H1 (cell line): ENCODE data around the gene USP3. TPM values are rescaled to one million over a fixed set of nuclear protein-coding genes. Genes with fewer than 3 reads are reported as not detected.

Experiments
- CTCF ChIA-PET: fragments of 300-600 bp; sonication (Branson Sonifier 250); formaldehyde crosslinking; loops from one replicate; lab custom pipeline; 2021; ENCODE audit not compliant: partially characterized antibody; lab: Charles Lee
- POLR2A ChIA-PET: fragments of 300-600 bp; sonication (Branson Sonifier 250); formaldehyde crosslinking; loops from one replicate; lab custom pipeline; 2021; ENCODE audit warnings: inconsistent platforms; ENCODE audit not compliant: partially characterized antibody; lab: Charles Lee
- DNase-seq, 2 experiments: peaks; one replicate each; pipeline versions ENCODE4 v3.0.0 to v3.0.0-alpha.2; 2010 to 2022; ENCODE audit warnings: low spot score in 2 of 2, low read depth in 1 of 2, mixed read lengths in 1 of 2
- FAIRE-seq: peaks from 2 replicates; lab custom pipeline; 2011; peaks lifted over from hg19 to GRCh38; lab: Jason Lieb, UNC
- H2AFZ ChIP-seq: 2 replicates; pipeline ENCODE4 v1.8.1; 2012; ENCODE audit warnings: low read length, inconsistent platforms
- H2AK5ac ChIP-seq: 2 replicates; pipeline ENCODE4 v1.6.1; 2013; ENCODE audit warnings: low read depth, low read length
- H2BK120ac ChIP-seq: replicated peaks from 2 replicates; pipeline ENCODE3; 2013; ENCODE audit warnings: low read depth, low read length, inconsistent platforms
- H2BK12ac ChIP-seq: 2 replicates; pipeline ENCODE4 v1.6.1; 2013; ENCODE audit warnings: low read depth, low read length
- H2BK15ac ChIP-seq: 2 replicates; pipeline ENCODE4 v1.6.1; 2013; ENCODE audit warnings: low read length
- H2BK20ac ChIP-seq: 2 replicates; pipeline ENCODE4 v1.6.1; 2013; ENCODE audit warnings: low read length
- H2BK5ac ChIP-seq: 2 replicates; pipeline ENCODE4 v1.6.1; 2013; ENCODE audit warnings: low read depth, low read length
- H3K14ac ChIP-seq: 2 replicates; pipeline ENCODE4 v1.6.1; 2013; ENCODE audit warnings: inconsistent platforms; ENCODE audit not compliant: insufficient read length
- H3K18ac ChIP-seq: 2 replicates; pipeline ENCODE4 v1.6.1; 2013; ENCODE audit warnings: low read length; ENCODE audit errors: extremely low read depth
- H3K23ac ChIP-seq: 2 replicates; pipeline ENCODE4 v1.6.1; 2013; ENCODE audit warnings: inconsistent platforms; ENCODE audit not compliant: insufficient read length
- H3K23me2 ChIP-seq: 2 replicates; pipeline ENCODE4 v1.6.1; 2013; ENCODE audit warnings: low read depth, low read length
- H3K27ac ChIP-seq: 2 replicates; pipeline ENCODE4 v1.6.1; 2011; ENCODE audit warnings: low read depth, low read length, inconsistent platforms
- H3K27me3 ChIP-seq, 4 experiments: replicated peaks in 1 of 4; 1 replicate in 1 of 4; 2 replicates in 3 of 4; pipeline versions ENCODE4 v1.6.1 to v1.8.1; 2011 to 2013; ENCODE audit warnings: low read length in 3 of 4, mild to moderate bottlenecking in 3 of 4, inconsistent platforms in 2 of 4, mixed read lengths in 2 of 4, moderate library complexity in 1 of 4; ENCODE audit not compliant: control insufficient read depth in 3 of 4, insufficient read depth in 3 of 4; ENCODE audit errors: extremely low read depth in 1 of 4
- H3K36me3 ChIP-seq, 4 experiments: 2 replicates each; pipeline versions ENCODE4 v1.6.1 to v1.8.1; 2011 to 2013; ENCODE audit warnings: mild to moderate bottlenecking in 4 of 4, low read length in 3 of 4, moderate library complexity in 2 of 4, control low read depth in 1 of 4, inconsistent platforms in 1 of 4; ENCODE audit not compliant: insufficient read depth in 4 of 4, control insufficient read depth in 2 of 4
- H3K4ac ChIP-seq: replicated peaks from 2 replicates; pipeline ENCODE3; 2013; ENCODE audit warnings: low read length, low read depth, mixed read lengths, inconsistent platforms; ENCODE audit not compliant: insufficient read length
- H3K4me1 ChIP-seq, 4 experiments: replicated peaks in 1 of 4; 1 replicate in 1 of 4; 2 replicates in 3 of 4; pipeline versions ENCODE4 v1.6.1 to v1.8.1; 2011 to 2013; ENCODE audit warnings: low read length in 3 of 4, inconsistent platforms in 2 of 4, mixed read lengths in 1 of 4; ENCODE audit not compliant: insufficient read depth in 4 of 4, control insufficient read depth in 3 of 4
- H3K4me2 ChIP-seq, 2 experiments: 2 replicates each; pipeline versions ENCODE4 v1.6.1 to v1.8.1; 2011 to 2013; ENCODE audit warnings: low read depth in 2 of 2, low read length in 2 of 2, control low read depth in 1 of 2, inconsistent platforms in 1 of 2, mild to moderate bottlenecking in 1 of 2; ENCODE audit not compliant: insufficient read depth in 1 of 2
- H3K4me3 ChIP-seq, 4 experiments: fragments of 200-600, 300-600 bp in 1 of 4; sonication (generic), shearing (Covaris generic), sonication (Bioruptor Twin) in 1 of 4; 2 replicates each; pipeline versions ENCODE4 v1.5.1 to v1.8.1; 2011 to 2016; ENCODE audit warnings: low read length in 4 of 4, low read depth in 3 of 4, control low read depth in 2 of 4, inconsistent platforms in 2 of 4, mild to moderate bottlenecking in 2 of 4, mixed read lengths in 1 of 4, moderate library complexity in 1 of 4; ENCODE audit not compliant: insufficient read depth in 2 of 4; ENCODE audit errors: extremely low read depth in 1 of 4
- H3K56ac ChIP-seq: replicated peaks from 2 replicates; pipeline ENCODE3; 2013; ENCODE audit warnings: low read depth, mild to moderate bottlenecking, mixed read lengths, low read length, inconsistent platforms; ENCODE audit not compliant: insufficient read length
- H3K79me1 ChIP-seq: 2 replicates; pipeline ENCODE4 v1.6.1; 2013; ENCODE audit warnings: low read depth, low read length, control low read depth
- H3K79me2 ChIP-seq, 2 experiments: 2 replicates each; pipeline versions ENCODE4 v1.6.1 to v1.8.1; 2012 to 2013; ENCODE audit warnings: low read length in 2 of 2, mild to moderate bottlenecking in 2 of 2, inconsistent platforms in 1 of 2; ENCODE audit not compliant: insufficient read depth in 2 of 2, control insufficient read depth in 1 of 2
- H3K9ac ChIP-seq, 4 experiments: replicated peaks in 1 of 4; 1 replicate in 1 of 4; 2 replicates in 3 of 4; pipeline versions ENCODE4 v1.6.1 to v1.8.1; 2011 to 2013; ENCODE audit warnings: low read depth in 3 of 4, low read length in 3 of 4, control low read depth in 2 of 4, mild to moderate bottlenecking in 2 of 4, moderate library complexity in 2 of 4, inconsistent platforms in 1 of 4; ENCODE audit errors: extremely low read depth in 1 of 4
- H3K9me3 ChIP-seq, 2 experiments: 2 replicates each; pipeline versions ENCODE4 v1.6.1 to v1.8.1; 2012 to 2013; ENCODE audit warnings: mild to moderate bottlenecking in 2 of 2, moderate library complexity in 2 of 2, control low read depth in 1 of 2, inconsistent platforms in 1 of 2, low read depth in 1 of 2, low read length in 1 of 2, mixed read lengths in 1 of 2; ENCODE audit not compliant: insufficient read depth in 2 of 2
- H4K20me1 ChIP-seq, 2 experiments: replicated peaks in 1 of 2; 2 replicates each; pipeline versions ENCODE3 to v1.8.1; 2011 to 2013; ENCODE audit warnings: inconsistent platforms in 2 of 2, low read length in 2 of 2, mild to moderate bottlenecking in 1 of 2; ENCODE audit not compliant: insufficient read depth in 2 of 2, control insufficient read depth in 1 of 2
- H4K5ac ChIP-seq: 2 replicates; pipeline ENCODE4 v1.6.1; 2013; ENCODE audit warnings: low read length, low read depth, mixed read lengths, inconsistent platforms; ENCODE audit not compliant: insufficient read length
- H4K8ac ChIP-seq: 2 replicates; pipeline ENCODE4 v1.8.0; 2013; ENCODE audit warnings: mild to moderate bottlenecking, moderate library complexity, low read length, inconsistent platforms; ENCODE audit not compliant: insufficient read depth; ENCODE audit errors: extremely low read depth
- H4K91ac ChIP-seq: replicated peaks from 2 replicates; pipeline ENCODE3; 2013; ENCODE audit warnings: low read length, mixed read lengths, inconsistent platforms; ENCODE audit not compliant: insufficient read length
- ATF2 ChIP-seq: IDR thresholded peaks from 2 replicates; pipeline ENCODE4 v1.6.1; 2012; ENCODE audit warnings: low read length, inconsistent platforms
- BCL11A ChIP-seq, 2 experiments: IDR thresholded peaks; one replicate each; pipeline ENCODE4 v1.6.1; 2011; ENCODE audit warnings: low read depth in 2 of 2, low read length in 2 of 2, mild to moderate bottlenecking in 2 of 2
- CBX5 ChIP-seq: fragments of 300-800, 300-1000 bp; sonication (generic); IDR thresholded peaks from 2 replicates; pipeline ENCODE4 v1.7.1; 2016; ENCODE audit warnings: antibody characterized with exemption, low read length, low read depth
- EZH2 ChIP-seq: fragments of 200-600 bp; sonication (generic); IDR thresholded peaks from 2 replicates; pipeline ENCODE4 v1.7.1; 2012; ENCODE audit warnings: low read depth, mild to moderate bottlenecking, moderate library complexity, low read length, inconsistent platforms; ENCODE audit not compliant: severe bottlenecking
- JUN ChIP-seq: IDR thresholded peaks from 2 replicates; pipeline ENCODE4 v1.6.1; 2011; ENCODE audit warnings: low read depth, mild to moderate bottlenecking, improper control_type of control experiment, low read length
- MAFK ChIP-seq: IDR thresholded peaks from 2 replicates; pipeline ENCODE4 v1.6.1; 2012; ENCODE audit warnings: low read depth, mild to moderate bottlenecking, improper control_type of control experiment, low read length
- NANOG ChIP-seq: IDR thresholded peaks from 2 replicates; pipeline ENCODE4 v1.6.1; 2011; ENCODE audit warnings: low read length, low read depth, mild to moderate bottlenecking, inconsistent platforms; ENCODE audit not compliant: insufficient read depth, poor library complexity, severe bottlenecking
- PHF8 ChIP-seq: fragments of 200-600 bp; sonication (generic); conservative IDR thresholded peaks from 2 replicates; pipeline ENCODE4 v1.7.1; 2012; ENCODE audit warnings: low read depth, mild to moderate bottlenecking, inconsistent platforms, low read length, moderate library complexity
- SIX5 ChIP-seq: IDR thresholded peaks from 2 replicates; pipeline ENCODE4 v1.6.1; 2011; ENCODE audit warnings: mild to moderate bottlenecking, low read depth, low read length
- SP4 ChIP-seq: IDR thresholded peaks from 2 replicates; pipeline ENCODE4 v1.6.1; 2012; ENCODE audit warnings: low read length, inconsistent platforms
- TAF1 ChIP-seq: IDR thresholded peaks from 2 replicates; pipeline ENCODE4 v1.6.1; 2011; ENCODE audit warnings: mild to moderate bottlenecking, low read depth, low read length
- USF2 ChIP-seq: IDR thresholded peaks from 2 replicates; pipeline ENCODE4 v1.6.1; 2011; ENCODE audit warnings: low read length, improper control_type of control experiment
- WGBS, 2 experiments: shearing (Covaris generic) in 1 of 2; methylation state at CpG; one replicate each; pipeline versions ENCODE4 v1.1.6 to v1.1.7; 2013 to 2015; ENCODE audit warnings: low lambda C conversion rate in 2 of 2, mixed read lengths in 2 of 2, inconsistent platforms in 1 of 2, low coverage in 1 of 2, missing lambda C conversion rate in 1 of 2; ENCODE audit not compliant: insufficient replicate concordance in 2 of 2, insufficient coverage in 1 of 2, insufficient read length in 1 of 2; ENCODE audit errors: extremely low coverage in 1 of 2, missing lambda C conversion rate in 1 of 2; 5-methylcytosine and 5-hydroxymethylcytosine counted together
- polyA plus RNA-seq, 7 experiments: library from polyadenylated mRNA; depleted of rRNA in 3 of 7; stranded (reverse) in 5 of 7; unstranded in 2 of 7; fragments of >200 nt in 5 of 7; fragments of 200-250 nt in 2 of 7; gene quantifications; 1 replicate in 5 of 7; 2 replicates in 1 of 7; 4 replicates in 1 of 7; pipeline versions ENCODE4 v1.2.1 to v1.2.3, GENCODE V29; 2011 to 2013; ENCODE audit warnings: missing spikeins in 2 of 7, mixed read lengths in 2 of 7
- total RNA-seq: library from RNA; stranded (reverse); fragmentation: NEBNext Ultra II Directional; extraction: Animal tissue kit (Norgen Biotek cat#: 25700); gene quantifications from 2 replicates; pipeline ENCODE4 v1.2.1, GENCODE V29; 2021

USP3 gene
- total and polyA plus RNA-seq, 2 of the 8 experiments (the other 6 are each of a cell fraction or from before 2014, with no cell fraction given): 15.5 to 16.2 TPM

DNA sequence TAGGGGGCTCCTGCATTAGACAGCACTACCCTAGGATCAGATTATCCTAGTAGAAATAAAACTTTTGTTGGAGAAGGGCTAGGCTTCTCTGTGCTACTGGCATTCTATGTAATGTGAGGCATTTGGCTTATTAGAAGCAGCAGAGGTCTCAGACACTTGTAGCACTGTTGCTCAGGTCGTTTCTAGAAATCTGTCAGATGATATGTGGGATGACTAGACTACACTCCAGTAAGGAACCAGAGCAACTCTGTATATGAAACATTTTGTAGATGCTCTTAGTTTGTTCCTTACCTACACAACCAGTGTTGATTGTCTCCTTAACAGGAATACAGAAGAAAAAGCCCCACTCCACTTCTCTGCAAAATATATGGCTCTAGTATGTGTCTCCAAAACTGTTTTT lies 70.9 kb downstream of the USP3 start:
- Histone ChIP-seq H2BK20ac (no peak overlapping the region), H2AFZ (no peak overlapping the region), H4K5ac (no peak overlapping the region), H2BK5ac (no peak overlapping the region), H2BK15ac (no peak overlapping the region), H4K20me1 (no peaks in the 10 kb centered on the region), H3K18ac (no peak overlapping the region), H3K23me2 (no peaks in the 10 kb centered on the region), H3K27me3 (no peaks in the 10 kb centered on the region), H3K79me2 (no peaks in the 10 kb centered on the region), H4K91ac (no peak overlapping the region), H2BK12ac (no peak overlapping the region), H3K23ac (no peak overlapping the region), H3K9me3 (no peaks in the 10 kb centered on the region), H3K27ac (no peak overlapping the region), H3K4me1 (no peaks in the 10 kb centered on the region), H3K79me1 (no peaks in the 10 kb centered on the region), H3K14ac (no peak overlapping the region), H2BK120ac (no peak overlapping the region), H3K9ac (no peak overlapping the region), H3K4me2 (no peak overlapping the region), H3K4ac (no peak overlapping the region), H4K8ac (no peak overlapping the region), H3K36me3 (peaks cover 0 to 2% (median 0%) of the 10 kb centered on the region in 4 experiments; a peak in 2 of 8 replicates), H3K4me3 (no peak overlapping the region), H2AK5ac (no peak overlapping the region), H3K56ac (no peak overlapping the region)
- CTCF ChIA-PET: interaction anchor here (0.8 kb wide), 1 partner anchor 35 kb away, joined by 3 read pairs; no protein-coding TSS in a partner anchor
- POLR2A ChIA-PET: no interaction called here
- 86% methylated on average over 1 of the region's 1 CpG; no CpG with 5 or more reads in 1 of the 2 experiments for WGBS, 2 experiments
- DNase-seq (no peak), FAIRE-seq (no peak)
- TF ChIP-seq SP4 (no peak), BCL11A (IDR thresholded peaks at IDR 0.05; ENCODE audit: low read depth in 2 of 2, low read length in 2 of 2) (no peak), TAF1 (no peak), PHF8 (no peak), NANOG (no peak), USF2 (no peak), CBX5 (no peak), JUN (no peak), SIX5 (no peak), MAFK (no peak), ATF2 (no peak), EZH2 (no peak)
